HEK293 (cell line): ENCODE results near the gene NOP9.

Experiments
- CTCF ChIA-PET: fragments of 350-600 bp; formaldehyde crosslinking; extraction: SDS; loops from one replicate; lab custom pipeline; 2021; ENCODE audit warnings: antibody characterized with exemption; lab: Yijun Ruan, JAX
- POLR2A ChIA-PET: fragments of 300-600 bp; formaldehyde crosslinking; extraction: SDS; loops from one replicate; lab custom pipeline; 2020; ENCODE audit warnings: antibody characterized with exemption, inconsistent platforms; lab: Yijun Ruan, JAX
- H3K27ac ChIP-seq: fragments of 200-500 bp; sonication (Bioruptor generic); 2 replicates; pipeline ENCODE4 v1.5.1; 2014; ENCODE audit warnings: low read depth, low read length, control low read depth, inconsistent platforms; ENCODE audit errors: extremely low read depth
- H3K36me3 ChIP-seq, 2 experiments: fragments of 200-500 bp in 1 of 2; sonication (Bioruptor generic) in 1 of 2; 1 replicate in 1 of 2; 2 replicates in 1 of 2; pipeline ENCODE4 v1.5.1; 2014 to 2017; ENCODE audit warnings: inconsistent platforms in 2 of 2, low read length in 2 of 2; ENCODE audit not compliant: control insufficient read depth in 2 of 2, insufficient read depth in 1 of 2
- H3K4me1 ChIP-seq: fragments of 200-500 bp; sonication (Bioruptor generic); 2 replicates; pipeline ENCODE4 v1.5.1; 2014; ENCODE audit warnings: mild to moderate bottlenecking, low read length, inconsistent platforms; ENCODE audit not compliant: control insufficient read depth, insufficient read depth
- H3K4me3 ChIP-seq: 2 replicates; pipeline ENCODE4 v1.5.1; 2011; ENCODE audit warnings: low read depth, mild to moderate bottlenecking, control low read depth, low read length, moderate library complexity
- H3K9me3 ChIP-seq: fragments of 200-500 bp; sonication (Bioruptor generic); 2 replicates; pipeline ENCODE4 v1.5.1; 2014; ENCODE audit warnings: low read depth, low read length, inconsistent platforms; ENCODE audit not compliant: control insufficient read depth, insufficient read depth
- EGR2 ChIP-seq: fragments of 450-650 bp; formaldehyde crosslinking; IDR thresholded peaks from 2 replicates; pipeline ENCODE4 v1.5.1; 2016; ENCODE audit warnings: low read depth, missing biosample characterization, missing genetic modification characterization
- IKZF3 ChIP-seq: fragments of 450-650 bp; IDR thresholded peaks from 2 replicates; pipeline ENCODE4 v1.5.0; 2018; ENCODE audit warnings: missing biosample characterization, mild to moderate bottlenecking, missing genetic modification characterization, moderate library complexity
- REST ChIP-seq: fragments of 450-650 bp; formaldehyde crosslinking; IDR thresholded peaks from 2 replicates; pipeline ENCODE4 v1.5.1; 2016; ENCODE audit warnings: missing biosample characterization, missing genetic modification characterization
- SP7 ChIP-seq: fragments of 450-650 bp; formaldehyde crosslinking; IDR thresholded peaks from 2 replicates; pipeline ENCODE4 v1.5.1; 2016; ENCODE audit warnings: missing biosample characterization, missing genetic modification characterization
- TSHZ1 ChIP-seq: fragments of 450-650 bp; formaldehyde crosslinking; IDR thresholded peaks from 2 replicates; pipeline ENCODE4 v1.5.1; 2016; ENCODE audit warnings: missing biosample characterization, missing genetic modification characterization, borderline replicate concordance
- YY2 ChIP-seq: fragments of 450-650 bp; formaldehyde crosslinking; IDR thresholded peaks from 2 replicates; pipeline ENCODE4 v1.5.1; 2016; ENCODE audit warnings: missing biosample characterization, missing genetic modification characterization
- ZBTB20 ChIP-seq: fragments of 450-650 bp; formaldehyde crosslinking; IDR thresholded peaks from 2 replicates; pipeline ENCODE4 v1.5.1; 2016; ENCODE audit warnings: missing biosample characterization, missing genetic modification characterization
- ZBTB49 ChIP-seq: fragments of 450-650 bp; formaldehyde crosslinking; IDR thresholded peaks from 2 replicates; pipeline ENCODE4 v1.5.1; 2016; ENCODE audit warnings: missing biosample characterization, missing genetic modification characterization, low read depth
- ZFP3 ChIP-seq: fragments of 450-650 bp; formaldehyde crosslinking; IDR thresholded peaks from 2 replicates; pipeline ENCODE4 v1.5.1; 2016; ENCODE audit warnings: low read depth, missing biosample characterization, missing genetic modification characterization
- ZNF184 ChIP-seq: fragments of 450-650 bp; IDR thresholded peaks from 2 replicates; pipeline ENCODE4 v1.5.1; 2018; ENCODE audit warnings: missing biosample characterization, mild to moderate bottlenecking, missing genetic modification characterization
- ZNF274 ChIP-seq, 2 experiments: fragments of 200-500 bp in 1 of 2; fragments of 450-650 bp in 1 of 2; sonication (Bioruptor generic) in 1 of 2; formaldehyde crosslinking in 1 of 2; IDR thresholded peaks; 2 replicates each; pipeline versions ENCODE4 v1.5.1 to v1.6.1; 2014 to 2016; ENCODE audit warnings: borderline replicate concordance in 1 of 2, inconsistent platforms in 1 of 2, low read length in 1 of 2, missing biosample characterization in 1 of 2, missing genetic modification characterization in 1 of 2
- ZNF311 ChIP-seq: fragments of 450-650 bp; formaldehyde crosslinking; IDR thresholded peaks from 2 replicates; pipeline ENCODE4 v1.5.1; 2017; ENCODE audit warnings: missing biosample characterization, missing genetic modification characterization, borderline replicate concordance
- ZNF394 ChIP-seq: fragments of 450-650 bp; formaldehyde crosslinking; IDR thresholded peaks from 2 replicates; pipeline ENCODE4 v1.5.1; 2016; ENCODE audit warnings: missing biosample characterization, missing genetic modification characterization, mild to moderate bottlenecking, moderate library complexity, borderline replicate concordance
- ZNF416 ChIP-seq: fragments of 450-650 bp; formaldehyde crosslinking; IDR thresholded peaks from 2 replicates; pipeline ENCODE4 v1.5.1; 2016; ENCODE audit warnings: missing biosample characterization, missing genetic modification characterization
- ZNF518A ChIP-seq: fragments of 450-650 bp; formaldehyde crosslinking; conservative IDR thresholded peaks from 2 replicates; pipeline ENCODE4 v1.5.1; 2016; ENCODE audit warnings: low read depth, missing biosample characterization, missing genetic modification characterization
- ZNF621 ChIP-seq: fragments of 450-650 bp; formaldehyde crosslinking; IDR thresholded peaks from 2 replicates; pipeline ENCODE4 v1.5.1; 2017; ENCODE audit warnings: missing biosample characterization, missing genetic modification characterization
- ZNF704 ChIP-seq: fragments of 450-650 bp; formaldehyde crosslinking; IDR thresholded peaks from 2 replicates; pipeline ENCODE4 v1.5.1; 2016; ENCODE audit warnings: missing biosample characterization, missing genetic modification characterization
- ZNF792 ChIP-seq: fragments of 450-650 bp; formaldehyde crosslinking; IDR thresholded peaks from 2 replicates; pipeline ENCODE4 v1.5.1; 2016; ENCODE audit warnings: missing biosample characterization, missing genetic modification characterization

The NOP9 gene

GRCh38 chr14:24285351-24285750, 14.3 kb upstream of the NOP9 start:
- Histone ChIP-seq H3K4me3 (no peak overlapping the region), H3K9me3 (no peaks in the 10 kb centered on the region), H3K27ac (no peak overlapping the region), H3K36me3 (peaks cover 0 to 12% of the 10 kb centered on the region in 2 experiments; a peak in 1 of 3 replicates), H3K4me1 (no peaks in the 10 kb centered on the region)
- ChIA-PET POLR2A (no interaction called here), CTCF (interaction anchor here (0.8 kb wide), 1 partner anchor 43 kb away, joined by 4 read pairs; the partner anchor contains the start of gene TINF2)
- no peak for TF ChIP-seq ZNF416 (tag by site-specific recombination)
- no peak for TF ChIP-seq ZBTB20 (tag by site-specific recombination)
- no peak for TF ChIP-seq ZNF792 (tag by site-specific recombination)
- no peak for TF ChIP-seq ZNF704 (tag by site-specific recombination)
- no peak for TF ChIP-seq EGR2 (tag by site-specific recombination)
- no peak for TF ChIP-seq ZNF621 (tag by site-specific recombination)
- no peak for TF ChIP-seq ZNF311
- no peak for TF ChIP-seq ZNF518A
- TF ChIP-seq ZNF274 (IDR thresholded peaks at IDR 0.05; ENCODE audit: low read length), result no peak
- no peak for TF ChIP-seq ZNF274 (tag by site-specific recombination; IDR thresholded peaks at IDR 0.05; ENCODE audit: borderline replicate concordance)
- TF ChIP-seq ZNF394 (tag by site-specific recombination), result no peak
- no peak for TF ChIP-seq ZBTB49 (tag by site-specific recombination)
- TF ChIP-seq ZFP3 (tag by site-specific recombination), result no peak
- TF ChIP-seq SP7 (tag by site-specific recombination), result no peak
- TF ChIP-seq REST (tag by site-specific recombination), result no peak
- TF ChIP-seq TSHZ1 (tag by site-specific recombination), result no peak
- TF ChIP-seq YY2 (tag by site-specific recombination), result no peak
- TF ChIP-seq ZNF184, result no peak
- TF ChIP-seq IKZF3, result no peak
